GM19324 (cell line): Measurements from ENCODE around the gene HMG20A.

ENCODE experiments used
- ATAC-seq: cut with Tn5 transposase; IDR thresholded peaks from one replicate; pipeline ENCODE4 v1.9.1; 2021; ENCODE audit warnings: mild to moderate bottlenecking, moderate library complexity; ENCODE audit not compliant: unreplicated experiment, low FRiP score

HMG20A gene

GRCh38 chr15:77425104-77425503 lies 4.4 kb downstream of the HMG20A start:
- no peak for ATAC-seq

DNA sequence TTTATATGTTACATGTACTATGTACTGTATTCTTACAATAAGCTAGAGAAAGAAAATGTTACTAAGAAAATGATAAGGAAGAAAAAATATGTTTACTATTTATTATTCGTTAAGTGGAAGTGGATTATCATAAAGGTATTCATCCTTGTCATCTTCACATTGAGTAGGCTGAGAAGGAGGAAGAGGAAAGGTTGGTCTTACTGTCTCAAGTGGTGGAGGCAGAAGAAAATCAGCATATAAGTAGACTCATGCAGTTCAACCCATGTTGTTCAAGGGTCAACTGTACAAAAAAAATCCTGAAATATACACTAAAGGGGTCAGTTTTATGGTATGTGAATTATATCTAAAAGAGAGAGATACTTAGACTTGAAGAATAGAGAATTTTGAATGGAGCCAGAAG lies 5.7 kb downstream of the HMG20A start:
- no peak for ATAC-seq

- ATAC-seq, result no peak
Measured at GRCh38 chr15:77426871-77427270, 6.2 kb downstream of the HMG20A start.

GRCh38 chr15:77430213-77430612 lies 9.5 kb downstream of the HMG20A start:
- no peak for ATAC-seq

GRCh38 chr15:77430652-77431051 lies 10.0 kb downstream of the HMG20A start:
- ATAC-seq, result no peak

DNA sequence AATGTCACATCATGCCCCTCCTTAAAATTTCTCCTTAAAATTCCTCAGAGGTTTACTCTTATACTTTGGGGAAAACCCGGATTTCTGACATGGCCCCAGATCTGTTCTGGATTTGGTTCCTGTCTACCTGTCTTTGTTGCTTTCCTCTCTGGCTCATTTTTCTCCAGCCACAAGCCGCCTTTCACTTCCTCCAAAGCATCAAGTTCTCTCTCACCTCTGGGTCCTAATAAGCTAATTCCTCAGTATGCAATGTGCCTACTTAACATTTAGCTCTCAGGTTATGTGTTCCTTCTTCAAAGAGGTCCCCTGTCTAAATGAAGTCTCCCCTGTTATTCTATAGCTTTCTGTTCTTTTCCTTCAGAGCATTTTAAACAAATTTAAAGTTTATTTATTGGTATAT lies 16.1 kb downstream of the HMG20A start:
- no peak for ATAC-seq

- ATAC-seq, result no peak
Measured at GRCh38 chr15:77437264-77437663, 16.6 kb downstream of the HMG20A start.

DNA sequence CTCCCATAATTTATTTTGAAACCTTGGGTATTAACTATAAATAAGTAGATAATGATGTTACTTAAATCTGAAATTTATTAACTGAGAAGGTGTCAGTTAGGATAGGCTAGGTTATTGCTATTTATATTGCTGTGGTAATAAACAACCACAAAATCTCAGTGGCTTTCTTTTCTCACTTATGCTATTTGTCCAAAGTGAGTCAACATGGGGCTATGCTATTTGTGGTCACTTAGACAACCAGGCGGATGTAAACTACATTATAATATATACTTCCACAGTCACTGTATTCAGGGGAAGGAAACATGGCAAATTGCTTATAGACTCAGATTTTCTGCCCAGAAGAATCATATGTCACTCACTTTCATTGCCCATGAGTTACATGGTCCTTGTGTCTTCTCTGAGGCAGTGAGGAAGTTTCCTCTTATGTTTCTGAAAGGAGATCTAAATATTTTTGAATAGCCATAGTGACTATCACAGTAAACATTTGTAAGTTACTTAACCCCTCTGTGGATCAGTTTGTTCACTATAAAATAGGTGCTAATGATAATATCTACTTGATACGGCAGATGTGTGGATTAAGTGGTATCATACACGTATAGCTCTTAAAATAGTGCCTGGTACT lies 19.8 kb downstream of the HMG20A start:
- ATAC-seq, result no peak

GRCh38 chr15:77446840-77447390 lies 26.2 kb downstream of the HMG20A start:
- ATAC-seq, result no peak

DNA sequence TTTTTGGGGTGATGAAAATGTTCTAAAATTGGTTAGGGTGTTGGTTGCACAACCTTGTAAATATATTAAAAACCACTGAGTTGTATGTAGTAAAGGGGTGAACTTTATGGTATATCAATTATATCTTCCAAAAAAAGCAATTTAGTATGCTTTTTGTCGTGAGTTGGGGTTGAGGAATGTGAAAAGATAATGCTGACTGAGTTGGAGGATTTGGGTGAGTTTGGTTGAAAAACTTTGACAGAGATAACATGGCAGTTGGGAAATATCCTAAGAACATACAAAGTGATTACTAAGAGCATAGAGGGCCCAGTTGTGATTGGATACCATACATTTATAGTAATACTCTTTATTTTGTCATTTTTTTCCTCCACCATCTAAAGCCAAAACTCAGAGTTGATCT lies 33.6 kb downstream of the HMG20A start:
- no peak for ATAC-seq

DNA sequence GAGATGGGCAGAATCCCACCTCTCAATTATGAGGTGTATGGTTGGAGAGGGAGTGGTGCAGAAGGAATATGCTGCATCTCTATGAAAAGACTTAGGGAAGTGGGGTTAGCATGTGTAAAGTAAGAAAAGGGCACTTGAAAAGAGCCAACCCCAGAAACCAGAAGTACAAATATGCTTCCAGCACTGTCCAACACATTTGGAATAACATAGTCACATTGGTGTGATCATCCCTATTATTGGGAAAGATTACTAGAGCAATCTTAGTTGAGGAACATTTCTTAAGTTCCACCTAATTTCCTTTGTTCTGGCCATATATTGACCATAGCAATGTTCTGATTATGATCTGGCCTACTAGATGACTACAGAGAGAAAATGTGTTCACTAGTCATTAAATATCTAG lies 34.3 kb downstream of the HMG20A start:
- ATAC-seq, result no peak

GRCh38 chr15:77455696-77456321 lies 35.1 kb downstream of the HMG20A start:
- ATAC-seq, result no peak

GRCh38 chr15:77456746-77457145 lies 36.1 kb downstream of the HMG20A start:
- ATAC-seq, result no peak

- ATAC-seq, result no peak
Measured at GRCh38 chr15:77457191-77457904, 36.7 kb downstream of the HMG20A start.

- ATAC-seq, result no peak
Measured at GRCh38 chr15:77457905-77458265, 37.2 kb downstream of the HMG20A start.

GRCh38 chr15:77459031-77459430 lies 38.3 kb downstream of the HMG20A start:
- ATAC-seq, result no peak

- no peak for ATAC-seq
Measured at GRCh38 chr15:77461486-77461885, 40.8 kb downstream of the HMG20A start.

DNA sequence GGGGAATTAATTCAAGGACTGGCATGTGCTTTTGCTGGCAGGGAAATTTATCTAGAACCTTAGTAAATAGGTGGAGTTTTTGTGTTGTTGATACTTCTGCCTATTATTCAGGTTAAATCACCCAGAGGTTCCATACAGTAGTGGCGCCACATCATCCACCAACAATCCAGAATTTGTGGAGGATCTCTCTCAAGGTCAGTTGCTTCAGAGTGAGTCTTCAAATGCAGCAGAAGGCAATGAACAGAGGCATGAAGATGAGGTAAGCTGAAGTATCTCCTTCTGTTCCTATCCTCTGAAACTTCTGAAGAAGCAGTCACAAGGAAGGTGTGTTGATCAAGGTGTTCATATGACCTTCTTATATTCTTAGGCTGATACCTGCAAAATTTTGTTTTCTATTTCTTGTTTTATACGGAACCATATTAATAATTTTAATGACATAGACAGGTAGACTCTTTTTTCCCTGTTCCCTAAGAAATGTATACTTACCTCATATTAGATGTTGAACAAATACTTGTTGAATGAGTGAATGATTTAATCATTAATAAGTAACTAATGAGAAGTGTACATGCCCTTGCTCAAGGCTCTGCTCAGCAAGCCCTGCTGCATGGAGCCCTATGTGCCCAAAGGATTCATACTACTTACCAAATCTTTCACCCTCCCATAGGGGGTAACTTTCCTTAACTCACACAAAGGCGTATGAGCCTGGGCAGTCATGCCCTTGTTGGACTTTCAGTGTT lies 43.6 kb downstream of the HMG20A start:
- ATAC-seq, result no peak

DNA sequence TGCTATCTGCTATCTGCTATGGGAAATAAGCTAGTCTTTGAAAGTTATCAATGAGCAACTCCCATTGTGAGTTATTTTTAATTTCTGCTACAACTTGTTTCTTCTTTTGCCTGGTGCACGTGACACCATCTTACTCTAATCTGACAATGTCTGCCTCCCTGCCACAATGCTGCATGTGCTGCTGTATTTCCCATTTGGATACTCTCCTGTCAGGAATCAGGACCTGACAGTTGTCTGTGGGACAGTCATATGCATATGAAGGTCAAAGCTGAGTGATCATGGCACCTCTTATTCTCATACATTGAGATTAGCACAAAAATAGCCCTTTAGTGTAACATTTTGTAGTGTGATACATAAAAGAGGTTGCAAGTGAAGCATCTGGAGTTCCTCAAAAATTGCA lies 45.8 kb downstream of the HMG20A start:
- ATAC-seq, result no peak

- ATAC-seq, result no peak
Measured at GRCh38 chr15:77468896-77469295, 48.2 kb downstream of the HMG20A start.

GRCh38 chr15:77470235-77470634 lies 49.5 kb downstream of the HMG20A start:
- no peak for ATAC-seq
